Measurements from ENCODE around the gene TTC1.

TTC1 gene

GRCh38 chr5:160079753-160080152, 70.8 kb downstream of the TTC1 start:
- Histone ChIP-seq H3K9me3 (no peaks in the 10 kb centered on the region), H3K36me3 (peaks cover 8 to 18% (median 9%) of the 10 kb centered on the region in 3 donors), H3K27me3 (no peaks in the 10 kb centered on the region), H3K4me3 (no peak overlapping the region), H3K27ac (no peak overlapping the region), H3K4me1 (peaks cover 0 to 23% (median 12%) of the 10 kb centered on the region in 4 donors)
- DNase-seq, result no peak
- TF ChIP-seq, protein P1, sequence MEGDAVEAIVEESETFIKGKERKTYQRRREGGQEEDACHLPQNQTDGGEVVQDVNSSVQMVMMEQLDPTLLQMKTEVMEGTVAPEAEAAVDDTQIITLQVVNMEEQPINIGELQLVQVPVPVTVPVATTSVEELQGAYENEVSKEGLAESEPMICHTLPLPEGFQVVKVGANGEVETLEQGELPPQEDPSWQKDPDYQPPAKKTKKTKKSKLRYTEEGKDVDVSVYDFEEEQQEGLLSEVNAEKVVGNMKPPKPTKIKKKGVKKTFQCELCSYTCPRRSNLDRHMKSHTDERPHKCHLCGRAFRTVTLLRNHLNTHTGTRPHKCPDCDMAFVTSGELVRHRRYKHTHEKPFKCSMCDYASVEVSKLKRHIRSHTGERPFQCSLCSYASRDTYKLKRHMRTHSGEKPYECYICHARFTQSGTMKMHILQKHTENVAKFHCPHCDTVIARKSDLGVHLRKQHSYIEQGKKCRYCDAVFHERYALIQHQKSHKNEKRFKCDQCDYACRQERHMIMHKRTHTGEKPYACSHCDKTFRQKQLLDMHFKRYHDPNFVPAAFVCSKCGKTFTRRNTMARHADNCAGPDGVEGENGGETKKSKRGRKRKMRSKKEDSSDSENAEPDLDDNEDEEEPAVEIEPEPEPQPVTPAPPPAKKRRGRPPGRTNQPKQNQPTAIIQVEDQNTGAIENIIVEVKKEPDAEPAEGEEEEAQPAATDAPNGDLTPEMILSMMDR (IDR thresholded peaks at IDR 0.05), result no peak
- intact Hi-C loops (cut with DNase I; ENCODE audit: low total_unique reads), result no loop called here

DNA sequence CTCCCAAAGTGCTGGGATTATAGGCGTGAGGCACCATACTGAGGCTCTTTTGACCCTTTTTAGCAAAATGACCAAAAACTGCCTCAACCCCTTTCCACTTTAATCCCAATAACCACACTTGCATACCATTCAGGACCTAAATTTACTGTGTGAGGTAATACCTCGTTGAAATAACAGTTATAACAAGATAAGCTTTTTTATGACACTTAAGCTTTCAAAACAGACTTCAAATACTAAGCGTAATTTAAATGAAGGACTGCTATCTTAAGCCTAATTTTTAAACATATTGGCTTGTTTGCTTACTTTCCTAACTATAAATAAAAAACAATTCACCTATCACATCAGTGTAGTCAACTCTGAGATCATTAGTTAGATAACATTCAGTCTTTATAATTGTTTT, 72.6 kb downstream of the TTC1 start:
- Histone ChIP-seq H3K27ac (no peak overlapping the region), H3K36me3 (peaks cover 8 to 18% (median 9%) of the 10 kb centered on the region in 3 donors), H3K27me3 (no peaks in the 10 kb centered on the region), H3K4me1 (peaks cover 0 to 23% (median 12%) of the 10 kb centered on the region in 4 donors), H3K9me3 (no peaks in the 10 kb centered on the region), H3K4me3 (no peak overlapping the region)
- TF ChIP-seq, protein P1 (IDR thresholded peaks at IDR 0.05), result no peak
- intact Hi-C loops (cut with DNase I; ENCODE audit: low total_unique reads), result no loop called here
- no peak for DNase-seq

GRCh38 chr5:160082614-160083500, 73.9 kb downstream of the TTC1 start:
- Histone ChIP-seq H3K4me1 (peaks cover 0 to 18% (median 12%) of the 10 kb centered on the region in 4 donors), H3K9me3 (no peaks in the 10 kb centered on the region), H3K4me3 (no peak overlapping the region), H3K27ac (no peak overlapping the region), H3K36me3 (peaks cover 2 to 8% (median 8%) of the 10 kb centered on the region in 3 donors), H3K27me3 (no peaks in the 10 kb centered on the region)
- TF ChIP-seq, protein P1 (IDR thresholded peaks at IDR 0.05), result no peak
- intact Hi-C loops (cut with DNase I; ENCODE audit: low total_unique reads), result no loop called here
- no peak for DNase-seq

DNA sequence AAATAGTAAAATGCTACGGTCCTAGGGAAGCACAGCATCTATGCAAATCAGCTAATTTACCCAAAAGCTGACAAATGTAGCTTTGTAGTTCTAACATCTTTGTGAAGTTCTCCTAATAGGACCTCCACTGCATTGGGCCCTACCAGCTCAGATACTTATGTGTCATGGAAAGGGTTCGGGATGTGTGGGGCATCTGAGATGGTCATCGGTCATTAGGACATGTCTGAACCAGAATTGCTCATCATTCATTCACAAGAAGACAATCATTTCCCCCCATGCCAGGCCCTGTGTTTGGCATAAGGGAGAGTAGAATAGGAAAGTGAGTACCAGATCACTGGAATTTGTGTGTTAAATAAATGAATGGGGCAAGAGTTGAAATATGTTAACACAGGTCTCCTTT, 74.6 kb downstream of the TTC1 start:
- TF ChIP-seq, protein P1 (IDR thresholded peaks at IDR 0.05), result no peak
- H3K27me3 ChIP-seq, result no peaks in the 10 kb centered on the region

DNA sequence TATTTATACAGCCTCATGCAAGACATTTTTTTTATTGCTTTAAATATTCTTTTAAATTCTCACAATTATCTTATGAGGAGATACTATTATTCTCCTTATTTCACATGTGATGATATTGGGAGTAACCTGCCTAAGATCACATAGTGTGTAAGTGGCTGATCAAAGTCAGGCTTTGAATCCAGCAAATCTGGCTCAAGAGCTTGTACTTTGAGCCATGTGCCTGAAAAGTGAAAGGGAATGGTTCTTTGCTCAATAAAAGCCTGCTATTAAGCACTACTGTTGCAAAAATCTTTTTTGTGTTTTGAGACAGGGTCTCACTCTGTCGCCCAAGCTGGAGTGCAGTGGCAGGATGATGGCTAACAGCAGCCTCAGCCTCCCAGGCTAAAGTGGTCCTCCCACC, 75.2 kb downstream of the TTC1 start:
- Histone ChIP-seq H3K27ac (no peak overlapping the region), H3K36me3 (no peaks in the 10 kb centered on the region), H3K27me3 (no peaks in the 10 kb centered on the region), H3K9me3 (no peaks in the 10 kb centered on the region), H3K4me1 (peaks cover 0 to 18% (median 13%) of the 10 kb centered on the region in 4 donors), H3K4me3 (no peak overlapping the region)
- TF ChIP-seq, protein P1 (IDR thresholded peaks at IDR 0.05), result no peak
- intact Hi-C loops (cut with DNase I; ENCODE audit: low total_unique reads), result no loop called here
- no peak for DNase-seq

More for the DNA sequence above, 74.6 kb downstream of the TTC1 start:
- DNase-seq, result no peak
- intact Hi-C loops (cut with DNase I; ENCODE audit: low total_unique reads), result no loop called here
- H3K36me3 ChIP-seq, result peaks cover 0 to 6% (median 1%) of the 10 kb centered on the region in 3 donors
- no peak overlapping the region for H3K27ac ChIP-seq
- no peak overlapping the region for H3K4me3 ChIP-seq
- H3K9me3 ChIP-seq, result no peaks in the 10 kb centered on the region
- H3K4me1 ChIP-seq, result peaks cover 0 to 18% (median 12%) of the 10 kb centered on the region in 4 donors
